Glomerular endothelial cell (primary cell): ENCODE results near the gene PPOX. TPM values are rescaled to one million over a fixed set of nuclear protein-coding genes. Genes with fewer than 3 reads are reported as not detected.

Experiments
- DNase-seq: peaks from one replicate; pipeline ENCODE4 v3.0.0-alpha.2; 2011; ENCODE audit warnings: low read depth, low spot score; ENCODE audit errors: extremely low read depth
- total RNA-seq: library from RNA; depleted of rRNA; stranded (reverse); fragments of >200 nt; gene quantifications from 2 replicates; pipeline ENCODE4 v1.2.3, GENCODE V29; 2015

PPOX gene
- 17.2 and 23.5 TPM in 2 replicates for total RNA-seq

GRCh38 chr1:161165742-161166668, at the start of gene PPOX:
TSS of gene PPOX (plus strand) at chr1:161166426. CDS start at chr1:161166848, 422 bp downstream.
- DNase-seq: peak; percentile 91

GRCh38 chr1:161117759-161118581, 48.3 kb upstream of the PPOX start, which contains the start of the genes NIT1 and PFDN2:
TSS of gene NIT1 (plus strand) at chr1:161118105. CDS start at chr1:161118177, 72 bp downstream.
TSS of gene PFDN2 (minus strand) at chr1:161118037. CDS start at chr1:161118026, 11 bp downstream.
- no peak for DNase-seq

DNA sequence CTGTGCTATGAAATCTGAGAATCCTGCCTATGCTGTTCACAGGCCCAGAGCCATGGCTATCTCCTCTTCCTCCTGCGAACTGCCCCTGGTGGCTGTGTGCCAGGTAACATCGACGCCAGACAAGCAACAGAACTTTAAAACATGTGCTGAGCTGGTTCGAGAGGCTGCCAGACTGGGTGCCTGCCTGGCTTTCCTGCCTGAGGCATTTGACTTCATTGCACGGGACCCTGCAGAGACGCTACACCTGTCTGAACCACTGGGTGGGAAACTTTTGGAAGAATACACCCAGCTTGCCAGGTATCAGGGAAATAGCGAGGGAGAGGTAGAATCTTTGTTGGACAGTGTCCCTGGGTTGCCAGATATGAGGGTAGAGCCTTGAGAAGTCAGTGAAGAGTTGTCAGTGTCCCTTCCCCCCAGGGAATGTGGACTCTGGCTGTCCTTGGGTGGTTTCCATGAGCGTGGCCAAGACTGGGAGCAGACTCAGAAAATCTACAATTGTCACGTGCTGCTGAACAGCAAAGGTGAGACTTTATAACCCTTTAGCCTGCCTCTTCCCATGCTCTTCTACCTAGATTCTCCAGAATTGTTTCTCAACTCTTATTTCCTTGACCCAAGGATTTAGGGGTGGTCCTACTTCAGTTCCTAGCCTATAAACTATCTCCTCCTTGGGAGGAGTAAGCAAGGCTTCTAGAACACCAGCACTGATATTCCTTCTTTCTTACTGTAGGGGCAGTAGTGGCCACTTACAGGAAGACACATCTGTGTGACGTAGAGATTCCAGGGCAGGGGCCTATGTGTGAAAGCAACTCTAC, 46.9 kb upstream of the PPOX start:
- DNase-seq: no peak

- no peak for DNase-seq
Measured at GRCh38 chr1:161121042-161121650, 45.1 kb upstream of the PPOX start.

DNA sequence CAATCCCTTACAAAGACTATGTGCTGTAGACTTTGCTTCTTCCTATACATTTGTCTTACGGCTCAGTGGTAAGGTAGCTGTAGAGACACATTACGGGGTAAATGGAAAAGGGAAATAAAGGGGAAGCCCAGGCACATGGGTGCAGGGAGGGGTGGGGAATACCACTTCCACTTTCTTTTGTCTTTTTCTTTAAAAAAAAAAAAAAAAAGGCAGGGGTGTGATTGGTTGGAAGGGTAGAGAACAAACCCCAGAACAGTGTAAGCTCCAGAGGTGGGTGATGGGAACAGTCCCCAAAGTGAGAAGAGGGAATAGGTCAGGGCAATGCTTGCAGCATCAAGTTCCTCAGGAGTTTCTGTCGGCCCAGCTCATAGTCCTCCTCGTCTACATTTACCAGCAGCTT, 44.4 kb upstream of the PPOX start:
- no peak for DNase-seq

GRCh38 chr1:161122967-161123366, 43.3 kb upstream of the PPOX start:
- DNase-seq: no peak

DNA sequence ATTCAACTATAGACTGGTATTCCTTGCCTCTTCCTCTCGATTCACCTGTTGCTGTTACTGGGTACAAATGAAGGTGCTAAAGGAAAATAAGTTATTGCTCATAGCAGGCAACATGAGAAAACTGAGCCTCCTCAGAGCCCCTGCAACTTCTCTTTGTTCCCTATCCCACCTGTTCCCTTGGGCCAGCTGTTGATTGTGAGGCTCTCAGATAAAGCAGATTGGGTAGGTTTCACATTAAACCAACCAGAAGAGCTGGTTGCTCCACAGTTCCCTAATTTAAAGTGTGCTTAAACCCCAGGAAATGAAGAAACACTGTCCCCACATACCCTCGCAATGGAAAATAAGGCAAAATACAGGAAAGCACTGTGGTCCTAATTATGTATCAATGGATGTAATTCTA, 38.6 kb upstream of the PPOX start:
- DNase-seq: no peak

GRCh38 chr1:161128591-161129420, 37.4 kb upstream of the PPOX start:
- no peak for DNase-seq

- DNase-seq: no peak
Measured at GRCh38 chr1:161130266-161130665, 36.0 kb upstream of the PPOX start.

- no peak for DNase-seq
Measured at GRCh38 chr1:161131523-161132409, 34.5 kb upstream of the PPOX start.

DNA sequence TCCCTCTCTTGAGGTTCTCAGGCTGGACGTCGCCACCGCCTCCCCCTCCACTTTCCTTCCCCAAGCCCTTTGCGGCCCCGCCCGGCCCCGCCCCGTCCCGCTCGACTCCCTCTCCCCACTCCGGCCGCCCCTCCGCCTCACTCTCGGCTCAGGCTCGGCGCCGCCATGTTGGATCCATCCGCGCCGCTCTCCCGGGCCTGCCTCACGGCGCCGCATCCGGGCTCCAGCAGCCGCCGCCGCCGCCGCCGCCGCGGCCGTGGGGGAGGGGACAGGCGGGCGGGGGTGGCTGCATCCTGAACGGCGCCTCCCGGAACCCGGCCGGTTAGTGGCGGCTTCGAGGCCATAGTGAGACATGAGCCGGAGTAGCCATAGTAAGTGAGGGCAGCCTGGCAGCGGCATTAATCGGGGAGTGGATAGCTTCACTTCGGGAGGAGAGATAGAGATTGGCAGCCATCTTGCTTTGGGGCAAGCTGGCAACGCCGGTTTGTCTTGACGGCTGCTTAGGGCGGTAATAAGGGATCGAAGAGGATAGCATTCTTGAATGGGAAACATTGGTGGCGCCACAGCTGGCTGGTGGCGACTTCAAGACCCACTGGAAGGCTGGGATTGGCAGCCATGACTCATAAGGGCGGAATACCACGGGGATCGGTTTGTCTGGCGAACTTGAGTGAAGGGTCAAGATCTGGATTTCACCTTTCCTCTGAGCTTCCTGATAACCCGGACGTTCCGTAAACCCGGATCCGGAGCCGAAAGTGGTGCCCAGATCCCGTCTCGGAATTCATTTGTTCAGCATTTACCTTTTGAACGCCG, 33.6 kb upstream of the PPOX start, which contains the start of gene DEDD:
Gene DEDD, minus strand, starts transcription at position 258 of the 810 bp plus-strand sequence. CDS start 8,205 bp downstream, outside the sequence.
- peak; percentile 87 for DNase-seq

- DNase-seq: no peak
Measured at GRCh38 chr1:161133220-161133740, 32.9 kb upstream of the PPOX start.

- no peak for DNase-seq
Measured at GRCh38 chr1:161137881-161138280, 28.3 kb upstream of the PPOX start.

DNA sequence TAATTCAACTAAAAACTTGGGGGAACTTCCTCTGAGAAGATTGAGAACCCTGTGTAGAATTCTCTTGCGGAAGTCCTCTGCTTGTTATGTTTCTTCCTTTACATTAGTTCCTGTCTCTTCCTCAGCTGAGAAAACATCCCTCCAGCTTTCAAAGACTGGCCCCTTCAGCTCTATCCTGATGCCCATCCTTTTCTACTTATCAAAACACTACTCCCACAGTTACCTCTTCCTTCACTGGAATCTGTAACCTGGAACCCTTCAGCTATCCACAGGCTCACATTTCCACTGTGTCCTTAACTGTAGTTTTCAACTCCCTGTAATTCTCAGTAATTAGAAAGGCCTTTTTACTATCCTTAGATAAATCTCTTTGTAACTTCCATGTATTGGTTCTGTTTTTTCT, 27.8 kb upstream of the PPOX start:
- DNase-seq: no peak

DNA sequence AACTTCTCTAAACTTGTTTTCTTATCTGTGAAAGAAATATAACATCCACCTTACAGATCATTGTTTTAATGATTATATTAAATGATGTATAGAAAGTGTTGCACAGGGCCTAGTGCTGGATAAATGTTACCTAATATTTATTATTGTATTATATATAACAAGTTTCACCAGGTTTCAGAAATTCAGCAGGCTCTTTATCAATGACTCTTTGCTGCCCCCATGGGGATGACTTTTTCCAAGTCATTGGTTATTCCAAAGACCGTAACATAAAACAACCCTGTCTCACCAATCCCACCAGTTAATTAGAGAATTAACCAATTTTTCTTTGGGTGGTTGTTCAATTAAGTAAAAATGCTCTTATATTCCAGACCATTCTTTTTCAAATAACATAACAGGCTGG, 26.5 kb upstream of the PPOX start:
- no peak for DNase-seq

- no peak for DNase-seq
Measured at GRCh38 chr1:161140755-161141400, 25.3 kb upstream of the PPOX start.

DNA sequence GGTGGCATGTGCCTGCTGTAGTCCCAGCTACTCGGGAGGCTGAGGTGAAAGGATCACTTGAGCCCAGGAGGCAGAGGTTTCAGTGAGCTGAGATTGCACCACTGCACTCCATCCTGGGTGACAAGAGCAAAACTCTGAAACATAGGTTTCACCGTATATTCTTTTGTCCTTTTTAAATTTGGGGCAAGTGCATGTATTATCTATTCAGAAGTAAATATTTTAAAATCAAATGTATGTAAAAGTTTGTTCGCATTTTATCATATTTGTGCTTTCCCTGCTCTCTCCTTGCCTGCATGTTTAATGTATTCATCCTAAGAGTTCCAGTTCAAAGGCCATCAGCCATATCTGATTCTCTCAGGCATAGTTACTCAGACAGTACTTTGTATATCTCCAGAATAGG, 20.4 kb upstream of the PPOX start:
- no peak for DNase-seq
